ENCODE data around the gene MTHFD2L.
"Not testable (repeated sequence)": the region's sequence is repeated elsewhere in the genome, so short reads cannot be mapped to it uniquely, and the experiment has no call there.

- not testable (repeated sequence) for TF ChIP-seq CTCF (IDR thresholded peaks at IDR 0.05; ENCODE audit: control extremely low read depth in 1 of 3, insufficient read depth in 1 of 3, low read depth in 1 of 3, low read length in 3 of 3); EP300 (IDR thresholded peaks at IDR 0.05; ENCODE audit: borderline replicate concordance in 1 of 2, low read depth in 2 of 2, low read length in 2 of 2); CREB1 (IDR thresholded peaks at IDR 0.05); EZH2 (IDR thresholded peaks at IDR 0.05; ENCODE audit: low read depth, low read length, severe bottlenecking); RAD21 (IDR thresholded peaks at IDR 0.05 in 1 of 2, conservative IDR thresholded peaks at IDR 0.05 in 1 of 2; ENCODE audit: low read depth in 2 of 2, low read length in 2 of 2); HDAC2 (IDR thresholded peaks at IDR 0.05; ENCODE audit: borderline replicate concordance in 1 of 2, low read depth in 2 of 2, low read length in 2 of 2); POLR2A (IDR thresholded peaks at IDR 0.05; ENCODE audit: control extremely low read depth in 1 of 2, low read depth in 2 of 2, low read length in 2 of 2); SRF (IDR thresholded peaks at IDR 0.05; ENCODE audit: low read depth, low read length); USF2 (IDR thresholded peaks at IDR 0.05; ENCODE audit: low read length); YY1 (IDR thresholded peaks at IDR 0.05; ENCODE audit: low read depth, low read length); BCL11A (IDR thresholded peaks at IDR 0.05; ENCODE audit: low read depth in 2 of 2, low read length in 2 of 2); FOSL1 (IDR thresholded peaks at IDR 0.05; ENCODE audit: insufficient read depth, low read depth, low read length); GABPA (IDR thresholded peaks at IDR 0.05; ENCODE audit: borderline replicate concordance, insufficient read depth, low read length); POLR2AphosphoS5 (IDR thresholded peaks at IDR 0.05; ENCODE audit: low read depth, low read length)
Observed at GRCh38 chr4:74340421-74340820, 182.5 kb downstream of the MTHFD2L start.

Data from H1 (cell line).